Measurements from ENCODE around the gene IL16.

DNA sequence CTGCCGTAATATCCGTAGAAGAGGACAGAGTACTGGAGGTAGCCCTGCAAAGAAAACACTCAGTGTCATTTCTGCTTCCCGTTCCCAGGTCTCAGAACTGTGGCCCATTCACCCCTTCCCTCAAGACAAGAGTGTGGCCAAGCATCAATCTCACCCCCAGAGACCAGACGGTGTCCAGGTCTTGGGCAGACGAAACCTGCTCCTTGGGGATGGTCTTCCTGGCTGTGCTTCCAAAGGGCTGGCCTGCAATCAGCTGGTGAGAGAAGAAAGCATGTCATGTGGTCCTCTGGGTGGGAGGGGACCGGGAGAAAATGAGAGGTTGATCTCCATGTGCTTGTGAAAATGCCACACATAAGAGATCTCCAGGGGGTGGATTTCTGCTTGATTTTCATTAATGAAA lies 161.6 kb downstream of the IL16 start:
- TF ChIP-seq POLR2A (IDR thresholded peaks at IDR 0.05): no peak
- TF ChIP-seq, protein P1, sequence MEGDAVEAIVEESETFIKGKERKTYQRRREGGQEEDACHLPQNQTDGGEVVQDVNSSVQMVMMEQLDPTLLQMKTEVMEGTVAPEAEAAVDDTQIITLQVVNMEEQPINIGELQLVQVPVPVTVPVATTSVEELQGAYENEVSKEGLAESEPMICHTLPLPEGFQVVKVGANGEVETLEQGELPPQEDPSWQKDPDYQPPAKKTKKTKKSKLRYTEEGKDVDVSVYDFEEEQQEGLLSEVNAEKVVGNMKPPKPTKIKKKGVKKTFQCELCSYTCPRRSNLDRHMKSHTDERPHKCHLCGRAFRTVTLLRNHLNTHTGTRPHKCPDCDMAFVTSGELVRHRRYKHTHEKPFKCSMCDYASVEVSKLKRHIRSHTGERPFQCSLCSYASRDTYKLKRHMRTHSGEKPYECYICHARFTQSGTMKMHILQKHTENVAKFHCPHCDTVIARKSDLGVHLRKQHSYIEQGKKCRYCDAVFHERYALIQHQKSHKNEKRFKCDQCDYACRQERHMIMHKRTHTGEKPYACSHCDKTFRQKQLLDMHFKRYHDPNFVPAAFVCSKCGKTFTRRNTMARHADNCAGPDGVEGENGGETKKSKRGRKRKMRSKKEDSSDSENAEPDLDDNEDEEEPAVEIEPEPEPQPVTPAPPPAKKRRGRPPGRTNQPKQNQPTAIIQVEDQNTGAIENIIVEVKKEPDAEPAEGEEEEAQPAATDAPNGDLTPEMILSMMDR (IDR thresholded peaks at IDR 0.05): no peak
